Measurements from ENCODE around the gene FBXW7.
A peak's percentile ranks its signal among the peaks of the same experiment; 100 is the strongest.
"Not testable (repeated sequence)": the region's sequence is repeated elsewhere in the genome, so short reads cannot be mapped to it uniquely, and the experiment has no call there.

The FBXW7 gene, protein sequence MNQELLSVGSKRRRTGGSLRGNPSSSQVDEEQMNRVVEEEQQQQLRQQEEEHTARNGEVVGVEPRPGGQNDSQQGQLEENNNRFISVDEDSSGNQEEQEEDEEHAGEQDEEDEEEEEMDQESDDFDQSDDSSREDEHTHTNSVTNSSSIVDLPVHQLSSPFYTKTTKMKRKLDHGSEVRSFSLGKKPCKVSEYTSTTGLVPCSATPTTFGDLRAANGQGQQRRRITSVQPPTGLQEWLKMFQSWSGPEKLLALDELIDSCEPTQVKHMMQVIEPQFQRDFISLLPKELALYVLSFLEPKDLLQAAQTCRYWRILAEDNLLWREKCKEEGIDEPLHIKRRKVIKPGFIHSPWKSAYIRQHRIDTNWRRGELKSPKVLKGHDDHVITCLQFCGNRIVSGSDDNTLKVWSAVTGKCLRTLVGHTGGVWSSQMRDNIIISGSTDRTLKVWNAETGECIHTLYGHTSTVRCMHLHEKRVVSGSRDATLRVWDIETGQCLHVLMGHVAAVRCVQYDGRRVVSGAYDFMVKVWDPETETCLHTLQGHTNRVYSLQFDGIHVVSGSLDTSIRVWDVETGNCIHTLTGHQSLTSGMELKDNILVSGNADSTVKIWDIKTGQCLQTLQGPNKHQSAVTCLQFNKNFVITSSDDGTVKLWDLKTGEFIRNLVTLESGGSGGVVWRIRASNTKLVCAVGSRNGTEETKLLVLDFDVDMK

DNA sequence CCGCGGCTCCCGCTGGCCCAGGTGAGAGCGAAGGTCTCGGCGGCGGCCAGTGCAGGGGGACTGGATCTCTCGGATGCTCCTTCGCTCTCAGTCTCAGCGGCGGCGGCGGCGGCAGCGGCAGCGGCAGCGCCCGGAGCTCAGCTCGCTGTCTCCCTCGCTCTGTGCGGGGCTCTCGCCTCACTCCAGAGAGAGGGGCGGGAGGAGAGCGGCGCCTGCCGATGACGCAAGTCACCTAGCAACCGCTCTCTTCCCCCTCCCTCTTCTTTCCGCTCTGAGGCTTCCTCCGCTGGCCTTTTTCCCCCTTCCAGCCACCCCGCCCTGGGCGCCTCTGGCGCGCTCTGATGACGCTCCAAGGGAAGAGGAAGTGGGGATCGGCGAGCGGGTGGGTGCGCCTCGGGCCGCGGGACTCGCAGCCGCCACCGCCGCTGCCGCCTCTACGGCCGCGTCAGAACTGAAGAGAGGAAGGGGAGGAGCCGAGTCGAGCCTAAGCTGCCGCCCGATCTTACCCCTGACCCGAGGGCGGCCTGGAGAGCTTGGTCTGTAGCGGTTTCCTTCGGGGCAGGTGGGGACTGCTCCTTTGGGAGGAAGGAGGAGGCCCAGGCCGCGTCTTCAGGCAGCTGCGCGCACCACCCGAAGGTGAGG is at the start of gene FBXW7:
Gene FBXW7 (minus strand): TSS at position 190 of the 642 bp plus-strand sequence. CDS start 124,289 bp downstream, outside the sequence.
- DNase-seq = peak; percentile 95

DNA sequence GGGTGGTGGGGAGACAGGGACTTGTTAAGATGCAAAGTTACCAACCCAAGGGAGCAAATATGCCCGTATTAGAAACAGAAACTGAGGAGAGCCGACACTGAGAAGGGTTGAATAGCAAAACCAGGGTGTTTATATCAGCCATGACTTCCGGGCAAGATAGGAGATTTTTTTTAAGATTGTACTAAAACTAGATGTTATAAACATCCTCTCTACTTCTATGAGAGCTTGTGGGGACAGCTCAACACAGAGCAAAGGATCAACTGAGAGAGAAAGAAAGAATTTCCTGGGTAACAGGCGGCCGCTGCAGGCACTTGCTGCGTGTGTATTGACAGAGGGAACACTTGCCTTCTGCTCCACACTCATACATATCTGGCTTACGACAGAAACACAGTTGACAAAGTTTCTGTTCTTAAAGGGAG is 49.1 kb upstream of the FBXW7 start:
- DNase-seq = no peak

DNA sequence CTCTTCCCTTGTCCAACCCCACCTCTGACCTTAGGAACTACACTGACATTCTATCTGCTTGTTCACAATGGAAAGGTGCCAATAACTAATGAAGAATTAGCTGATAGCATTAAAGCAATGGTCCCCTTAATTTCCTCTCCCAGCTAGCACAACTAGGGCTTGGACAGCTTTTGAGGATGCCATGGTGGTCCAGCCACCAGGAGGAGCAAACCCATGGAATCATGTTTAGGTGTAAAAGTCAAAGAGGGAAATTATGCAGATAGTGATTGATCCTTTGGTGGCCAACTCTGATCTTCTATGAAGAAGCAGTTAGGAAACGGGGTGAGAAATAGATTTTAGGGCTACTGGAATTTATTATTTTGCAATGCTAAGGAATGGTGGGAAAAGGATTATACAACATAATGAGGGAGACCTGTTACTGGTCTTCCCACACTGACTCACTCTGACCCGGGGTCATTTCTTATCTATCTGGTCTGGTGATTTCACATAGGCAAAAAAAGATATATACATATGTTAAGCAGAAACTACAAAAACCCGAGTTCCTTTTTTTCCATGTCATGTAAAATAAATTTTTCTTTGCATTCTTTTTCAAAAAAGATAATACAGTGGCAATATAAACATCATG is 45.8 kb upstream of the FBXW7 start:
- DNase-seq = no peak

DNA sequence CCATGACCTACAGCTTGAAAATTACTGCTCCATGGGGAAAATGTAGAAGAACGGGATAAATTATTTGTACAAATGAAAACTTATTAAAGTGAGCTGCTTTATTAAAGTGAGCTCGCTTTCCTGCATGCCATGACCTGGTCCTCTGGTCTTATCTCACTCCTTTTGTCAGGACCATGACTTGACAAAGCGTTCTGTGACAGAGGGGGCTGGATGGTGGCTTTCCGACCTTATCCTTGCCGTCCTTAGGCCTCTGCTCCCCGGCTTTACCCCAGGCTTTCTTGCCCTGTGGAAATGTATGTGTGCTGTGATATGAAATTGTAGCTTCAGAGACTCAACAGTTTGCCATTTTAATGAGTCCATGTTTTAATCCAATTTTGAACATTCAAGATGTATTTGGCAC is 44.0 kb upstream of the FBXW7 start:
- no peak for DNase-seq

DNA sequence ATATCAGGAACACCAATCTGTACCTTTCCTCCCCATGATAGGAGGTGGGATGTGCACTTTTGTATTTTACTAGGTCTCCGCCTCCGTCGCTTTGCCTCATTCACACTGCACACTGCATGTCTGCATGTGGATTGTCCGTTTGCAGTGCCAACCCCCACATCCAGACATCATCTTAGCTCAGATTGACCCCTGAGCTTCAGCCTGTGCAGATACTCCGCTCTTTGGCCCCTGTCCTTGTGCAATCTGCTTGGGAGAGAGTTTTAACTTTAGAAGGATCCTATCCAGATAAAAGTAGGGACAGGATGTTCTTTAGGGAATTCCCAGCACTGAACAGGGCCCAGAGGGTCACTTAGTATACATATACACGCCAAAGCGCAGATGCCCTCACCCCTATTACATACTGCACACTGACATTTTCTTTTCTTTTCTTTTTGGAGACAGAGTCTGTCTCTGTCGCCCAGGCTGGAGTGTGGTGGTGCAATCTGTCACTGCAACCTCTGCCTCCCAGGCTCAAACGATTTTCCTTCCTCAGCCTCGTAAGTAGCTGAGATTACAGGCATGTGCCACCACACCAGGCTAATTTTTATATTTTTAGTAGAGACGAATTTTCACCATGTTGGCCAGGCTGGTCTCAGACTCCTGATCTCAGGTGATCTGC is 43.3 kb upstream of the FBXW7 start:
- DNase-seq = no peak

DNA sequence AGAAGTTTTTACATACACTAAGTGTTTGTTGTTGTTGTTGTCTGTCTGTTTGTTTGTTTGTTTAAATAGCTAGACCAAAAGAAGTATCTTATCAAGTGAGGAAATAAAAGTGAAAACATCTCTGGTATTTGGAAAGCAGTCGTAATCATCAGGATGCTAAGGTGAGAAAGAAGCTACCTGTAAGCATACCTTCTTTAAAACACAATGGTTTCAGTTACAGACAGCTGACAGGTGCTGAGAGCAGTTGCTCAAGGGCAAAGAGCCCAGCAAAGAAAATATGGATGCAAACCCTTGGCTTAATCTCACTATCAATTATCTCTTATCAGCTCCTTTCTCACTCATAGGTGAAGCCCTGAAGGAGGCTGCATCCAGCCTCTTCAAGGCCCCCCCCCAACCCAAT is 42.8 kb upstream of the FBXW7 start:
- no peak for DNase-seq

DNA sequence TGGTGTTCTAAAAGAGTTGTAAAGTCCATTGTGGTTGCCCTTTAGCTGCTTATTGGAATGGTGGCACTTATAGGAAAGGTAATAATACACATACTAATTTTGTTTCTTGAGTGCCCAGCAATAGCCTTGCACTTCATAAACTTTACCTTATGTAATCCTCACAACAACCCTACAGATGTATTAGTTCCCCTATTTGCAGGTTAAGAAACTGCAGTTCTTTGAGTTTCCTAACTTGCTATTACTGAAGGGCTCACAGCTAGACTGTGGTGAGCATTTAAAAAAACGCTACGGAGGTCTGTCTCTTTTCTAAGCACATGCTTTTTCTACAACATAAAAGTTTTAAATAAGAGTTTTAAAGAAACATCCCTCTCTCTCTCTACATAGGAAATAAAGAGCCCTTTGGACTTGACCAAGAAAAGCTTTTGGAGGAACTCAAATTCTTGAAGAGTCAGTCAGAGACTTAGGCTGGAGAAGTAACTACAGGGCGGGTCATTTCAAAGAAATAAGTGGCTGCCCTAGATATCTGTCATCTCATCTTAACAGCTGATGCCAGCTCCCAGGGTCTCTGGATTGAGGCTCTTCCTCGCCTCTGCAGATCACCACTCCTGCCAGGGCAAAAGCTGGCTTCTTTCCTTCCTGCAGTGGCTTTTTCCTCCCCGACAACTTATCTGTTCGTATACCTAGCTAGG is 42.0 kb upstream of the FBXW7 start:
- DNase-seq = no peak

DNA sequence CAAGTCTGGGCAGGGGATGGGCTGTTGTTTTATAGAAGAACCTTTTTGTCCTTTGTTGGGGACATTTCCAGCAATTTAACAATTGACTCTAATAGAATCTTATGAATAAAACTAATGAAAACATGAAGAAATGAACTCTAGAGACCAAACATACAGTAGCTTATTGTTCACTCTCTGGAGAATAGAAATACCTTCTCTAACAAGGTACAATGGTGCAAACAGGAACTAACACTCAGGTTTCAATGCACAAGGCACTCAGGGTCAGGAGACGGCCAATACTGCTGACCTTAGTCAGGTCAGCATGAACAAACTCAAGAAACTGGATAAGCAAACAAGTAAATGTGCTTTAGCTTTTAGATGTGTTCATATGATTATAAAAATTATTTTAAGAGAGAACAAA is 39.6 kb upstream of the FBXW7 start:
- DNase-seq = no peak

DNA sequence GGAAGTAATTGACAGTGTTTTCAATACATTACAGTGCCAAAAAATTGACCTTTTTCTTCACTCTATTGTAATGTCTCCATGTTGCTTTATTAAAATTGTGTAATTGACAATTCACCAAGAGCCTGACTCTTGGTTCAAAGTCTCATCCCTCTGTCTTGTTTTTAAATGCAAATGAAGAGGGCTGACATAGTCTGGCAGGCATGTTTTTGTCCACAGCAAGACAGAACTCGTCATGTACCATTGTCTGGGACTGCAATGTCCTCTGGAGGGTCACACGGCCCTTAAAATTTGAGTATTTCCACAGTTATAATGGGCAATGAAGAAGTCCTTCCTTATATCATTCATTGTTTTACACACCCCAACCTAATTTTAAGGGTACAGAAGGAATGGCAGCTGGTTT is 38.0 kb upstream of the FBXW7 start:
- DNase-seq = no peak

DNA sequence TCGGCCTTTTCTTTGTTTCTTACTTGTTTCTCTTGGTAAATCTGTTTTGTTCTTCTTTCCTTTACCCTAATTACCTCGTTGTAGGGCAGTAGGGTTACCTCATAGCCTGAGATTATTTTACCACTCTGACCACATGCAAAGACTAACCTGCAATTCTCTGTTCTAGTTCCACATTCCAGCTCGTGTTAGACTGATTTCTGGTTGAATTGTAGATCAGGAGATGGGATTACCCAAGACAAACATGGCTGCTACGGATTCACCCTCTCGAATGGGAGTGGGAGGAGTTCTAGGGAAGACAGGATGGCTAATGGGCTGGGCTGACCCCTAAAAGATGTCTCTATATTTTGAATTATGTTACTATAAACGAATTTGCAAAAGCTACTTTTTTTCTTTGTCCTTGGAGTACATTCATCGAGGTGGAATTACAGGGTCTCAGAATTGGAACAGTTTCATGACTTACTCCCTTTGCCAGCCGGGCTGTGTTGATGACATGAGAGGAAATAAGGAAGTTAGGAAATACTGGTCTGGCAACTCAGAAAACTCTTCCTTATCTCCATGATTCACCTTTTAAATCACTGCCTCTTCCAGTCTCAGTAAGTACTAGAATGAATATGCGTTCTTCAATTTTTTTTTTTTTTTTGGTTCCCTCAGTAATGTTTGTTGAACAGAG is 36.7 kb upstream of the FBXW7 start:
- no peak for DNase-seq

DNA sequence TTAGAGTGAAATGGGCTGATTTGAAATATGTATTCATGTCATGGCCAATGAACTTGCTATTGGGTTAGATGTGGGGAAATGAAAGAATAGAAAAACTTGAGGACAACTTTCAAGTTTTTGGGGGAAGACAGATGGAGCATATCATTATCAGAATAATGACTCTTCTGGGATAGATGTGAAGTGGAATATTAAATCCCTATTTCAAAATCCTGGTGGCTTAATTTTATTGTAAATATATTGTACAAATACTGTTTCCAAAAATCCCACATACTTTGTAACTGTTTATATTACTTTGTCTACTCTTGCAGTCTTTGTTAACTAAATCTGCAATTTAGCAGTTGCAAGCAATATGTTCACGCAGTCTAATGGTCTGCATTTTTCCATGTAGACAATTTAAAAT is 35.9 kb upstream of the FBXW7 start:
- no peak for DNase-seq

DNA sequence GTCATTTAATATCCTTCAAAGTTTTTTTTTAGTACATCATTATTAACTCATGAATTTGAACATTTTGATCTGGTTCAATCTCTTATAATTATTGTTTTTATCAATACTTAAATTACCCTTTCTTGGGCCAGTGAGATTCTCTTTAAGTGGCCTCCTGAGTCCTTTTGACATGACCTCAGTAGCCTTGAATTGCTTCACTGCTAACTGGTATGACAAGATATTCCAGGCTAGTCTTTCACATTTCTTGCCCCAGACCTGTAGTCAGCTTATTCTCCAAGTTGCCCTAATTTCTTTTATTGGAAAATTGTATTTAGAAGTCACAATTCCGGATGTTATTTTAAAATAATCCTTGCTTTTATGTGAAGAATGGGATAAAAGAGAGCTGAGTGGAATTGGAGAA is 35.4 kb upstream of the FBXW7 start:
- no peak for DNase-seq

DNA sequence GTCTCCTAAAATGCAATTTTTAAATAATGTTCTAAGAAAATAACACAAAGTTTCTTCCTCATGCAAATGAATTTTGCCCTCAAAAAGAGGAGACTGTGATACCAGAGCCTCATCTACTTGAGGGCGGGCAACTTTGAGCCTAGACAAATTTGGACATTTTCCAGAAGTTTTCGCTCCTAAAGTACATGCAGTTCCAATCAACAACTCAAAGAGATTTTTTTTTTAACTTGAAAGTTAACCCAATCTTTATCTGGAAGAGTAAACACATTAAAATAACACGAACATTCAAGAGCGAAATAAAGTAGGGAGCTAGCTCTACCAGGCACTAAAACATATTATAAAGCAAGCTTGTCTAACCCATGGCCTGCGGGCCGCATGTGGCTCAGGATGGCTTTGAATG is 29.4 kb upstream of the FBXW7 start:
- DNase-seq = no peak

DNA sequence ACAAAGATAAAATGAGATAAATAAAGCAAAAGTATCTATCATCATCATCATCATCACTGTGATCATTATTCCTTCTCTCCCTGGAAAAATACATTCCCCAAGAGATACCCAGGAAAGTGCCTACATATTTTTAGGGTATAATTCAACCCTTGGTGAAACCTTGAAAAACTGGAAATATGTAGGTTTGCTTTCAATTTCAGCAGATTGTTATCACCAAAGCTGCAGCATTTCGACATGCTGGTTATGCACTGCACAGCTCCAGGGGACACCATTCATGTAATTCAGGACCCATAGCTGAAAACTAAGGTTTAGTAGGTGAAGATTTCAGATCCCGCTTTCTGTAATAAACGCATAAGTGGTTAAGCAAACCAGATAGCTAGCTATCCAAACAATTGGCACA is 28.4 kb upstream of the FBXW7 start:
- DNase-seq = no peak

DNA sequence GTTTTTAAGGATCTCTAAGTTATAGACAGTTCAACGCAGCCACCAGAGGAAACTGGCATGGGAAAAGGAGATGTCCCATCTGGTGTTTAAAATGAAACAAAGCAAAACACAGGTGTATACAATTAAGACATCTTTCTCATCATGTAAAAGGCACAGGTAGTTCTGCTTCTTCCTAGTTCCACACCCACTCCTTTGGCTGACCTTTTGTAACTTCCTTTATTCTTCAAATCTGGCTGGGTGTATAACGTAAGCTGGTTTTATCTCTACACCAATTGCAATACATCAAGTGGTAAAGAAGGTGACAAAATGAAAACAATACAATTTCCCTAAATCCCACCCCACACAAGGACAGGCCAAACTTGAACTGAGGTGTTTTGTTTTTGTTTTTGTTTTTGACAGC is 27.3 kb upstream of the FBXW7 start:
- no peak for DNase-seq

DNA sequence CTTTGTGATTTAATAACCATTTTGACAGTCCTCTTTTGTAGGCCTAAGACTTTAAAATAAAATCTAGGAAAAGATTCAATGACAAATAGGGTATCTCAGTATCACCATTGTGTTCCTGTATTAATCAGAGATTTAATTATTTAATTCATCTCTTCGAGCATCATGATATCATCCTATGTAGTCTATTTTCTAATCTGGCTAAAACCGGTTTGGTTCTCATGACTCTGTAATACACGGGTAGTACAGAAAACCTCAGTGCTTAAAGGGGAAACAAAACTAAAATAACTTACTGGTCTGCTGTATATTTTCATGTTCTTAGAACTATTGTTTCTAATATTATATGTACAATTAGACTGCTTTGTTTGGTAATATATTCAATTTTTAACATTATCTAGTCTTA is 23.7 kb upstream of the FBXW7 start:
- DNase-seq = no peak

DNA sequence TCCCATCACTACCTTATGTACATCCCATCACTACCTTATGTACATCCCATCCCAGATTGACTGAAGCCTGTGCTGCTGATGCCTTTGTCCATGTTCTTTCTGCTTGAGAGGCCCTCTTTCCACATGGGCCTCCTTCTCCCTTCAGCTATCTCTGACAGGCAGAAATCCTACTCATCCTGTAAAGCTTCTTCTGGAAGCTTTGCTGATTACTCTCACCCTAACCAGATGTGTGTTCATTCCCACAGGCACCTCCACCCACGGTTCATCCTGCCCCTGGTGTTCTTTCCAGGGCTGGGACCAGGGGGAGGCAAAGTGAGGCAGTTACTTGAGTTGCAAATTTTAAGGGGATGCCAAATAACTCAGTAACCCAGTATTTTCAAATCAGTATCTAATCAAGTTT is 22.5 kb upstream of the FBXW7 start:
- no peak for DNase-seq

DNA sequence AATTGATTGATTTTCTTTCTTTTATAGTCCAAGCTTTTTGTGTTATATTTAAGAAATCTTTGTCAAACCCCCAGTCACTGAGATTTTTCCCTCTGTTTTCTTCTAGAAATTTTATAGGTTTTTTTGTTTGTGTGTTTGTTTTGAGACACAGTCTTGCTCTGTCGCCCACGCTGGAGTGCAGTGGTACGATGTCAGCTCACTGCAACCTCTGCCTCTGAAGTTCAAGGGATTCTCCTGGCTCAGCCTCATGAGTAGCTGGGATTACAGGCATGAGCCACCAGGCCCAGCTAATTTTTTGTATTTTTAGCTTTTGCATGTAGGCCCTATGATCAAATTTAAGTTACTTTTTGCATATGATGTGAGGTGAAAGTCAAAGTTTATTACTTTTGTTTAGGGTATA is 20.9 kb upstream of the FBXW7 start:
- DNase-seq = no peak

DNA sequence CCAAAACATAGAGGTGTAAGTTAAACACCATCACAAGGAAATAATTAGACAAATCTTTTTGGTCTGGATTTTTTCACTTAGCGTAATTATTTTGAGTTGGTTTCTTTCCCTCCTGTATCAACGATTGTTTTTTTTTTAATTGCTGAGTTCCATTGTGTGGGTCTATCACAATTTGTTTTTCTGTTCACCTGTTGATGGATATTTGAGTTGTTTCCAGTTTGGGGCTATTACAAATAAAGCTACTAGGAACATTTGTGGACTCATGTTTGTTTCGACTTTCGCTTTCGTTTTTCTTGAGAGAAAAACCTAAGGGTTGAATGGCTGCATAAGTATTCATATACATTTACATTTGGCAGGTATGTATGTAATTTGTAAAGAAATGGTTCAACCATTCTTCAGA is 20.4 kb upstream of the FBXW7 start:
- no peak for DNase-seq

DNA sequence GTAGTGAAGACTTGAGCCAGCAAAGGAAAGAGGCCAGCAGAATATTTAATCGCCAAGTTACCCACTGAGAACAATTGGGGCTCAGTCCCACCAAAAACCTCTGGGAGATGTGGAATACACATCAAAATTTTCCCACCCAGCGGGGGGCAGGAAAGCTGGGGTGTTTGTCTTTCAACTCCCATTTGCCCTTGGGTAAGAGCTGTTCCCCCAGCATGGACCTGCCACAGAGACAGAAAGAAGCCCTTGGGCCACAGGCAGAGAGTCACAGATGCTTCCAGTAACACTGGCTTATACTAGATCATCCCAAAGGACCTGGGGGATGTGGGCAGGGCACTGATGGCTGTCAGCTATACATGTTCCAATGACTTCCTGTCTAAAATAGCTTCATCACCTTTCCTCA is 18.9 kb upstream of the FBXW7 start:
- DNase-seq = no peak

DNA sequence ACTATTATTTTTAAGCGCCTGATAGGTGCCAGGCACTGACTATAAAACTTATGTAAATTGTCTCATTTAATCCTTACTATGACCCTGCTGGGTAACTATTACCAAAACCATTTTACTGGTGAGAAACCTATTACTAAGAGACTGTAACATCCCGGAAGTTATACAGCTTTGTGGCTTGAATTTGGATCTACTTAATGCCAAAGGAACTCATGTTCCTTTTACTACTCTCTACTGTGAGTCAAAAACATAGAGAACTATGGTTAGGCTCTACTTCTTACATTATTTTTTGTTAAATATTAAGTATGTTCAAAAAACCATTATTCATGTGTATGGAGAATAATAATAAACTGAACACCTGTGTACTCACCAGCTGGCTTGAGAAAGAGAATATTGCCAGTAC is 14.8 kb upstream of the FBXW7 start:
- not testable (repeated sequence) for DNase-seq

DNA sequence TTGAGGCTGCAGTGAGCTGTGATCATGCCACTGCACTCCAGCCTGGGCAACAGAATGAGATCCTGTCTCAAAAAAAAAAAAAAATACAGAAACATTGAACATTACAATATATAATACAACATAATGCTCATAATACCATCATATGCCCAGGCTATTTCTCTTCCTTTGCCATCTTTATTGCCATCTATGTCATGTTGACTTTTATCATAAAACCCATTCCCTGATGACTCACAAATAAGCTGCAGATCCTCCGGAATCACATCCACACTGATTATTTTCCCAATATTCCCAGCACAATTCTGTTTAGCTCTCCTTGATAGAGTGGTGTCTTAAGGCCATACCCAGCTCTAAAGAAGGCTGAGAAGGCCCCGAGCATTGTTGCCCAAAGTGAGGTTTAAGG is 9.2 kb upstream of the FBXW7 start:
- no peak for DNase-seq
